HEK293 (cell line): ENCODE data around the gene MBNL3.
A peak's percentile ranks its signal among the peaks of the same experiment; 100 is the strongest.

Experiments used
- BCL11A ChIP-seq: fragments of 450-650 bp; formaldehyde crosslinking; IDR thresholded peaks from 2 replicates; pipeline ENCODE4 v1.5.1; 2016; ENCODE audit warnings: low read depth, missing biosample characterization, missing genetic modification characterization
- KLF17 ChIP-seq: fragments of 450-650 bp; formaldehyde crosslinking; IDR thresholded peaks from 2 replicates; pipeline ENCODE4 v1.5.1; 2016; ENCODE audit warnings: missing biosample characterization, missing genetic modification characterization
- KLF9 ChIP-seq: fragments of 450-650 bp; formaldehyde crosslinking; IDR thresholded peaks from 2 replicates; pipeline ENCODE4 v1.5.1; 2016; ENCODE audit warnings: missing biosample characterization, missing genetic modification characterization, low read depth
- PATZ1 ChIP-seq: fragments of 450-650 bp; formaldehyde crosslinking; IDR thresholded peaks from 2 replicates; pipeline ENCODE4 v1.5.1; 2016; ENCODE audit warnings: missing biosample characterization, missing genetic modification characterization
- PRDM1 ChIP-seq: fragments of 450-650 bp; formaldehyde crosslinking; IDR thresholded peaks from 2 replicates; pipeline ENCODE4; 2016; ENCODE audit warnings: missing biosample characterization, missing genetic modification characterization
- RBAK ChIP-seq: fragments of 450-650 bp; formaldehyde crosslinking; IDR thresholded peaks from 2 replicates; pipeline ENCODE4 v1.5.1; 2016; ENCODE audit warnings: missing biosample characterization, missing genetic modification characterization
- REPIN1 ChIP-seq: fragments of 450-650 bp; formaldehyde crosslinking; IDR thresholded peaks from 2 replicates; pipeline ENCODE4 v1.5.1; 2017; ENCODE audit warnings: missing biosample characterization, missing genetic modification characterization, low read depth
- REST ChIP-seq: fragments of 450-650 bp; formaldehyde crosslinking; IDR thresholded peaks from 2 replicates; pipeline ENCODE4 v1.5.1; 2016; ENCODE audit warnings: missing biosample characterization, missing genetic modification characterization
- SP2 ChIP-seq: fragments of 450-650 bp; formaldehyde crosslinking; IDR thresholded peaks from 2 replicates; pipeline ENCODE4 v1.5.1; 2016; ENCODE audit warnings: missing biosample characterization, missing genetic modification characterization
- SP7 ChIP-seq: fragments of 450-650 bp; formaldehyde crosslinking; IDR thresholded peaks from 2 replicates; pipeline ENCODE4 v1.5.1; 2016; ENCODE audit warnings: missing biosample characterization, missing genetic modification characterization
- YY1 ChIP-seq: fragments of 450-650 bp; formaldehyde crosslinking; IDR thresholded peaks from 2 replicates; pipeline ENCODE4 v1.5.1; 2018; ENCODE audit warnings: missing biosample characterization, missing genetic modification characterization
- ZBTB20 ChIP-seq: fragments of 450-650 bp; formaldehyde crosslinking; IDR thresholded peaks from 2 replicates; pipeline ENCODE4 v1.5.1; 2016; ENCODE audit warnings: missing biosample characterization, missing genetic modification characterization
- ZNF10 ChIP-seq: fragments of 450-650 bp; formaldehyde crosslinking; IDR thresholded peaks from 2 replicates; pipeline ENCODE4 v1.5.1; 2017; ENCODE audit warnings: missing biosample characterization, missing genetic modification characterization
- ZNF121 ChIP-seq: fragments of 450-650 bp; formaldehyde crosslinking; IDR thresholded peaks from 2 replicates; pipeline ENCODE4 v1.5.1; 2016; ENCODE audit warnings: missing biosample characterization, missing genetic modification characterization
- ZNF133 ChIP-seq: fragments of 450-650 bp; formaldehyde crosslinking; IDR thresholded peaks from 2 replicates; pipeline ENCODE4 v1.5.1; 2016; ENCODE audit warnings: missing biosample characterization, missing genetic modification characterization
- ZNF169 ChIP-seq: fragments of 450-650 bp; formaldehyde crosslinking; IDR thresholded peaks from 2 replicates; pipeline ENCODE4 v1.5.1; 2016; ENCODE audit warnings: missing biosample characterization, missing genetic modification characterization
- ZNF2 ChIP-seq: fragments of 450-650 bp; formaldehyde crosslinking; IDR thresholded peaks from 2 replicates; pipeline ENCODE4 v1.5.1; 2016; ENCODE audit warnings: missing biosample characterization, missing genetic modification characterization
- ZNF324 ChIP-seq: fragments of 450-650 bp; formaldehyde crosslinking; IDR thresholded peaks from 2 replicates; pipeline ENCODE4 v1.5.1; 2016; ENCODE audit warnings: missing biosample characterization, missing genetic modification characterization
- ZNF354C ChIP-seq: fragments of 450-650 bp; formaldehyde crosslinking; IDR thresholded peaks from 2 replicates; pipeline ENCODE4 v1.5.1; 2016; ENCODE audit warnings: missing biosample characterization, missing genetic modification characterization, low read depth, borderline replicate concordance
- ZNF529 ChIP-seq: fragments of 450-650 bp; formaldehyde crosslinking; IDR thresholded peaks from 2 replicates; pipeline ENCODE4 v1.5.1; 2017; ENCODE audit warnings: missing genetic modification characterization, missing biosample characterization; ENCODE audit not compliant: insufficient replicate concordance
- ZNF596 ChIP-seq: fragments of 450-650 bp; IDR thresholded peaks from 2 replicates; pipeline ENCODE4 v1.5.0; 2018; ENCODE audit warnings: missing biosample characterization, mild to moderate bottlenecking, missing genetic modification characterization, moderate library complexity
- ZNF610 ChIP-seq: fragments of 450-650 bp; formaldehyde crosslinking; IDR thresholded peaks from 2 replicates; pipeline ENCODE4 v1.5.1; 2016; ENCODE audit warnings: missing biosample characterization, missing genetic modification characterization, borderline replicate concordance
- ZNF626 ChIP-seq: fragments of 450-650 bp; sonication (Bioruptor Pico); formaldehyde crosslinking; IDR thresholded peaks from 2 replicates; pipeline ENCODE4 v1.5.1; 2018; ENCODE audit warnings: missing biosample characterization, missing genetic modification characterization, inconsistent platforms
- ZNF76 ChIP-seq: fragments of 450-650 bp; formaldehyde crosslinking; IDR thresholded peaks from 2 replicates; pipeline ENCODE4; 2016; ENCODE audit warnings: low read depth, missing biosample characterization, missing genetic modification characterization, borderline replicate concordance
- TF ChIP-seq, protein P1 (sequence below): fragments of 450-650 bp; formaldehyde crosslinking; IDR thresholded peaks from 2 replicates; pipeline ENCODE4 v1.5.0; 2017; ENCODE audit warnings: missing biosample characterization, missing genetic modification characterization, borderline replicate concordance
- TF ChIP-seq, protein P2 (sequence below): fragments of 450-650 bp; formaldehyde crosslinking; IDR thresholded peaks from 2 replicates; pipeline ENCODE4 v1.5.1; 2016; ENCODE audit warnings: missing biosample characterization, missing genetic modification characterization
- TF ChIP-seq, protein P3 (sequence below): IDR thresholded peaks from 2 replicates; pipeline ENCODE4 v1.6.1; 2011; ENCODE audit warnings: mild to moderate bottlenecking, low read depth, low read length, borderline replicate concordance

MBNL3 gene

GRCh38 chrX:132488819-132489577 is at the start of gene MBNL3 (continued):
- TF ChIP-seq ZNF10 (no peak), SP2 (tag by site-specific recombination) (peak; percentile 54), ZNF169 (tag by site-specific recombination) (no peak), KLF9 (tag by site-specific recombination) (no peak), ZNF626 (tag by site-specific recombination) (no peak; the same call in 1 of the 2 replicates), REPIN1 (tag by site-specific recombination) (no peak), ZNF596 (no peak), ZNF121 (tag by site-specific recombination) (no peak), RBAK (tag by site-specific recombination) (no peak), YY1 (tag by site-specific recombination) (peak; percentile 17; the same call in 1 of the 2 replicates), REST (tag by site-specific recombination) (no peak), ZNF354C (no peak), ZNF529 (tag by site-specific recombination) (no peak), ZNF2 (no peak), ZNF610 (no peak), ZNF76 (tag by site-specific recombination) (no peak), ZNF133 (tag by site-specific recombination) (no peak), ZBTB20 (tag by site-specific recombination) (peak; percentile 66; the same call in 1 of the 2 replicates), PATZ1 (tag by site-specific recombination) (peak; percentile 33; the same call in 1 of the 2 replicates), ZNF324 (no peak), PRDM1 (tag by site-specific recombination) (0 out of 2 replicates have a peak, but pooled peaks have one; percentile 6), BCL11A (tag by site-specific recombination) (no peak), KLF17 (tag by site-specific recombination) (0 out of 2 replicates have a peak, but pooled peaks have one; percentile 24), SP7 (tag by site-specific recombination) (no peak)
- TF ChIP-seq, protein P1, sequence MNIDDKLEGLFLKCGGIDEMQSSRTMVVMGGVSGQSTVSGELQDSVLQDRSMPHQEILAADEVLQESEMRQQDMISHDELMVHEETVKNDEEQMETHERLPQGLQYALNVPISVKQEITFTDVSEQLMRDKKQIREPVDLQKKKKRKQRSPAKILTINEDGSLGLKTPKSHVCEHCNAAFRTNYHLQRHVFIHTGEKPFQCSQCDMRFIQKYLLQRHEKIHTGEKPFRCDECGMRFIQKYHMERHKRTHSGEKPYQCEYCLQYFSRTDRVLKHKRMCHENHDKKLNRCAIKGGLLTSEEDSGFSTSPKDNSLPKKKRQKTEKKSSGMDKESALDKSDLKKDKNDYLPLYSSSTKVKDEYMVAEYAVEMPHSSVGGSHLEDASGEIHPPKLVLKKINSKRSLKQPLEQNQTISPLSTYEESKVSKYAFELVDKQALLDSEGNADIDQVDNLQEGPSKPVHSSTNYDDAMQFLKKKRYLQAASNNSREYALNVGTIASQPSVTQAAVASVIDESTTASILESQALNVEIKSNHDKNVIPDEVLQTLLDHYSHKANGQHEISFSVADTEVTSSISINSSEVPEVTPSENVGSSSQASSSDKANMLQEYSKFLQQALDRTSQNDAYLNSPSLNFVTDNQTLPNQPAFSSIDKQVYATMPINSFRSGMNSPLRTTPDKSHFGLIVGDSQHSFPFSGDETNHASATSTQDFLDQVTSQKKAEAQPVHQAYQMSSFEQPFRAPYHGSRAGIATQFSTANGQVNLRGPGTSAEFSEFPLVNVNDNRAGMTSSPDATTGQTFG (tag by site-specific recombination): no peak
- TF ChIP-seq, protein P2, sequence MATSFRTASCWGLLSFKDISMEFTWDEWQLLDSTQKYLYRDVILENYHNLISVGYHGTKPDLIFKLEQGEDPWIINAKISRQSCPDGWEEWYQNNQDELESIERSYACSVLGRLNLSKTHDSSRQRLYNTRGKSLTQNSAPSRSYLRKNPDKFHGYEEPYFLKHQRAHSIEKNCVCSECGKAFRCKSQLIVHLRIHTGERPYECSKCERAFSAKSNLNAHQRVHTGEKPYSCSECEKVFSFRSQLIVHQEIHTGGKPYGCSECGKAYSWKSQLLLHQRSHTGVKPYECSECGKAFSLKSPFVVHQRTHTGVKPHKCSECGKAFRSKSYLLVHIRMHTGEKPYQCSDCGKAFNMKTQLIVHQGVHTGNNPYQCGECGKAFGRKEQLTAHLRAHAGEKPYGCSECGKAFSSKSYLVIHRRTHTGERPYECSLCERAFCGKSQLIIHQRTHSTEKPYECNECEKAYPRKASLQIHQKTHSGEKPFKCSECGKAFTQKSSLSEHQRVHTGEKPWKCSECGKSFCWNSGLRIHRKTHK (tag by site-specific recombination): no peak
- TF ChIP-seq, protein P3, sequence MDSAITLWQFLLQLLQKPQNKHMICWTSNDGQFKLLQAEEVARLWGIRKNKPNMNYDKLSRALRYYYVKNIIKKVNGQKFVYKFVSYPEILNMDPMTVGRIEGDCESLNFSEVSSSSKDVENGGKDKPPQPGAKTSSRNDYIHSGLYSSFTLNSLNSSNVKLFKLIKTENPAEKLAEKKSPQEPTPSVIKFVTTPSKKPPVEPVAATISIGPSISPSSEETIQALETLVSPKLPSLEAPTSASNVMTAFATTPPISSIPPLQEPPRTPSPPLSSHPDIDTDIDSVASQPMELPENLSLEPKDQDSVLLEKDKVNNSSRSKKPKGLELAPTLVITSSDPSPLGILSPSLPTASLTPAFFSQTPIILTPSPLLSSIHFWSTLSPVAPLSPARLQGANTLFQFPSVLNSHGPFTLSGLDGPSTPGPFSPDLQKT: no peak
